NOMO-1 treated with DMSO at 0.1 percent for 48 hours (cell line): ENCODE measurements around the gene SGCA.

ENCODE experiments used
- DNase-seq: peaks from one replicate; lab custom pipeline; 2025; ENCODE audit not compliant: unreplicated experiment; lab: John Stamatoyannopoulos, UW

SGCA gene

DNA sequence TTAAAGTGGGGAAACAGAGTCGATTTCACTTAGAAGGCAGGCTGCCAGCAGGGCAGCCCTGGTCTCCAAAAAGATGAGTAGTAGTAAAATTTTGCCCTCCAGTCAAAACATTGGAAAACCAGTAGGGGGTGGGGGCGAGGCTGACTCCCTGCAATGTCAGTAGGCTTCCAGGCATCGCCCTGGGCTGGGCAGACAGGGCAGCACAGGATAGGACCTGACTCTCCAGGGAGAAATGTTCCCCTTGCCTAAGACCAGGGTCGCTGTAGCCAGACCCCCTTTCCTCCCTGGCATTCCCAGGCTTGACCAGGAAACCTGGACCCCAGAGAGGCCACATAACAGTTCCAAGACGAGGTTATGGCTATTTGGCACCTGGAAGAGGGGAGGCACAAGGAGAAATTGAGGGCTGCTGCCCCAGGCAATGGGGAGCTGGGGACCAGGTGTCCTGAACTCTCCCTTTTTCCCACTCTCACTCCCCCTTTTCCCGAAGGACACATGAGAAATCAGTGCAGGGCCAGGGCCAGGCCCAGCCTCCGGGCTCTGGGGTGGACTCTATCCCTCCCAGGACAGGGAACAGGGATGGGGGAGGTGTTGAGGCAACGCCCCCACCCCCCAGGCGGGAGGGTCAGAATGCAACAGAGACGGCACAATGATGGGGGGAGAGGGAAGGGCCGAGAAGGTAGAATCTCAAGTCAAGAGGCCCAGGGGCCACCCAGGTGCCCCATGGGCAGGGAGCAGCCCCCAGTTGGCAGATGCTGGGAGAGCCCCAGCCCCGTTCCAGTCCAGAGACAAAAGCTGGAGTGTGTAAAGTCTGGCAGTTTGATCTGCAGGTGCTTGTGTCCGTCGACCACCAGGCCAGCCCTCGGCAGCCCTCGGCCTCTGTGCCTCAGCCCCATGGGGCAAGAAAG, 31.3 kb upstream of the SGCA start:
- no peak for DNase-seq

- DNase-seq = no peak
Observed at GRCh38 chr17:50135316-50136095, 30.3 kb upstream of the SGCA start.

GRCh38 chr17:50136096-50136687, 29.6 kb upstream of the SGCA start:
- DNase-seq = no peak

DNA sequence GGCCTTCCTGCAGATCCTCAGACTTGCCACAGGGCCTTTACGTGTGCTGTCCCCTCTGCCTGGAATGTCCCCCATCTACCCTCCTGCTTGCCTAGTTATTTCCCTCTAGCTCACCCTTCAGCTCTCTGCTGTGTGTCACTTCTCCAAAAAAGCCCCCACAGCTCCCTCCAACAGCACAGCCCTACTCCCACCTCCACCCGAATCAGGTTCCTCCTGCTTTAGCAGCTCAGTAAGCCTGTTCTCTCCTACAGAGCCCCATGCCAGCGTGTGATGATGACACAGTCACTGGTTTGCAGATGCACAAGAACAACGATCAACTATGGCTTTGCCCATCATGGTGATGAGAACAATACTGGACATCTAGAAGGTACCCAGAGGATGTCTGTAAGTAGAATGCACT, 28.8 kb upstream of the SGCA start:
- DNase-seq = no peak

DNA sequence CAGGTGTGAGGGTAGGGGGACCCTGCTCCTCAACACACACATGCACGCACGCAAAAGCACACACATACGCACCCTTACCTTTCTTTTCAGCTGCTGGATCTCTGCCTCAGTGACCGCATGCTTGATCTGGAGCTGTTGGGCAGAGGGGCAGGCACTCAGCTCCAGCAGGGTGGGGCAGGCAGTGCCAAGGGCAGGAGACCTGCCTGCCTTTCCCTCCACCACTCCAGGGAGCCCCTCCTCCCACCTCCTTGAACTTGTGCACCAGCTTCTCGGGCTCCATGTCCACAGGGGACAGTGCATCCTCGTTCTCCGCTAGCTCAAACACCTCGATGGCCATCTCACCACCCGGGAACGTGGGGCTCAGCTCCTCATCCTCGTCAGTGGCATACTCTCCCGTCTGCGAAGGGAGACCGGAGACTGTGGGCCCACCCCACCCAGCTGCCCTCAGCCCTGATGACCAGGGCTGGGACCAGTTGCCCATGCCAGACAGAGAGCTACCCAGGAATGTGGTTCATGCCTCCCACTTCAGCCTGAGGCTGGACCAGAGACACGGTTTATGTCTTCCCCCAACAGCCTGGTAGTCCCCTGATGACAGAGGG, 26.5 kb upstream of the SGCA start:
- DNase-seq = no peak

DNA sequence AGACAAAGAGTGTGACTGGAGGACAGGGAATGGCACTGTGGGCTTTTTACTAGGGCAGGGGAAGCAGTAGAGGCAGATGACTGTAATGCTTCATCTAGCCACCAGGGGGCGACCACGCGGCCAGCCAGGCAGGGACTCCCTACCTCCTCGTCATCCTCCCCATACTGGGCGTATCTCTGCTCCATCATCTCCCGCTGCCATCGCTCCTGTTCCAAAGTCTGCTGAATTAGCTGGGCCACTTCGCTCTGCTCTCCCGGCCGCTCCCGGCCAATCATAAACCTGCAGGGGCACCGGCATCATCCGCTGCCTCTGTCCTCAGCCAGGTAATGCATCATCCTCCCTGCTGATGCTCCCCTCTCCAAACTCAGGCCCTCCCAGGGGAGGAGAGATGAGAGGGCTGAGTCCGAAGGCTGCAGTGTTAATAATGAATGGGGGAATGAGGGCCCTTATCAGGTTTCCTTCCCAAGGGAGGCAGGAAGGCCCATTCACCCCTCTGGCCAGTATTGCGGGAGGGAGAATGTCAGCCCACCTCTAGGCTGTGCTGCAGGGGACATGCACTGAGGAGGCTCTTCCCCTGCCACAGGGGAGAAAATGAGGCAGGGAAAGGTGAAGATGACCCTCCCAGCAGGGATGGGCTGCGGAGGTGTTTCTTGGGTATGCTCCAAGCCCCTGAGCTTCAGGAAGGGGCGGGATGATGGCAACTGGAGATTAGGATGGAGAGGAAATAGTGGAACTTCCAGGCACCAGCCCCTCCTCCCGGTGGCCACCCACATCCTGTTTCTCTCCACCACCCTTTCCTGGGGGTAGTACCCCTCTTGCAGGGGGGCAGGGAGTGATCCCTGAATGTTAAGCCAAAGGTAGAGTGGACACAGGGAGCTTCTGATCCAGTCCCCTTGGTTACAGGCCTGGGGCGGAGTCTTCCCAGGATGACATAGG, 25.6 kb upstream of the SGCA start:
- peak; percentile 69 for DNase-seq

DNA sequence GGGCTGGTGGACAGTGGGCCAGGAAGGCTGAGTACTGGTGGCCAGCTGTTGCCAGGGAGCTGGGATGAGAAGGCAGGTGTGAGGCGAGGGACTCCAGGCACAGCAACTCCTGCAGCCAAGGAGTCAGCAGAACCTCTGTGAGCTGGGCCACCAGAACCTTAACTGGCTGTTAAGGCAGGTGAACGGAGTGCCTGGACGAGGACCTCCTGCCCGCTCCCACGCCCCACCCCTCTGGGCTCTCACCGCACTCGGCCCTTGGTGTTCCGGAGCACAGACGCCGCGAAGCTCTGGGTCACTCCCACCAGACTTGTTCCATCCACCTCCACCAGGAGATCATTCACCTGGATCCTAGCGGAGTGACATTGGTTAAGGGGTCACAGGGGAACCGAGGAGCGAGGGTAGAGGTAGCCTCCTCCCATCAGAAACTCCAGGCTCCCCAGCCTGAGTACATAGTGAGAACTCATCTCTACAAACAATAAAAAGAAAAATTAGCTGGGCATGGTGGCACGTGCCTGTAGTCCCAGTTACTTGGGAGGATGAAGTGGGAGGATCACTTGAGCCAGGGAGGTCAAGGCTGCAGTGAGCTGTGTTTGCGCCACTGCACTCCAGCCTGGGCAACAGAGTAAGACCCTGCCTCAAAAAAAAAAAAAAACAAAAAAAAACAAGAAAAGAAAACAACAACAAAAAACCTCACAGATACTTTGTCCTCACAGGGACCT, 24.6 kb upstream of the SGCA start:
- DNase-seq = no peak

DNA sequence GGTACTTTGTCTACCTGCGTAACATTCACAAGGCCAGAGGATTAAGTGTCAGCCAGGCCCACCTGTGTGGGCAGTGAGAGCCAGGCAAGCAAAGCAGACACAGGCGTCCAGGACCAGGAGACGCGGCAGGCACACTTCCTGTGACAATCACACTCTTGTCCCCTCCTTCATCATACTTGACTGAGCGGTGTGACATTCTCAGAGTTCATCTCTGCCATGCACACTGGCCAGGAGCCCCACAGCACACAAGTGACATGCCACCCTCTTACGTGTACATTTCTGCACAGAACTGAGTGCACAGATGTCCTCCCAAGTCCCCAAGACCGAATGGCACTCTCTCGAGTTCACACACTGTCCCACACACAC, 24.1 kb upstream of the SGCA start:
- no peak for DNase-seq

DNA sequence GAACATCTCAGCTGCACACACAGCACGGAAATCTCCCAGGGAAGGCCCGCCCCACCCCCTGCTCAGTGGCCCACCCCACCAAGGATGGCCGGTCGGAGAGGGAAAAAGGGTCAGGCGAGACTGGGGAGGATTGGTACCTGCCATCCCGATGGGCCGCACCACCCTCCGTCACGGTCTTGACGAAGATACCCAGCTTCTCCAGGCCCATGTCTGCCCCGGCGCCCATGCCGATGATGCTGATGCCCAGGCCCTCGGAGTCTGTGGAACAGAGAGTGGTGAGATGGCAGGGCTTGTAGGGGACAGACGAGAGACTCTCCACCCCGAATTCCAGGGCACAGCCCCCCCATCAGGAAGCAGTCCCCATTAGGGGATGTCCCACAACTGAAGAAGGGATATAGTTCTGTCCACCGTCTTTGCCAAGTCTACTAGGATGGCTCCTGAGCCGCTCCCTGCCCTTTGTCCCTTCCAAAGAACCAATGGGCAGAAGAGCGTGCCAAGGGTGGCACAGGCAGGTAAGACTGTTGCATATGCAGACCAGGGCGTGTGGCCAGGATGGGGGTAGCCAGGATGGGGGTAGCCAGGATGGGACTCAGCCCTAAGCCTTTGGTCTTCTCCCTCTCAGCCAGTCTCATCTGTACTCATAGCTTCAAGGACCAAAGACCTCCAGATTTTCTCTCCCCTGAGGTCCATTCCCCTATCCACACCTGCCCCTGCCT, 22.2 kb upstream of the SGCA start:
- DNase-seq = no peak

- no peak for DNase-seq
Observed at GRCh38 chr17:50144355-50144754, 21.4 kb upstream of the SGCA start.

- no peak for DNase-seq
Observed at GRCh38 chr17:50144845-50145531, 20.8 kb upstream of the SGCA start.

DNA sequence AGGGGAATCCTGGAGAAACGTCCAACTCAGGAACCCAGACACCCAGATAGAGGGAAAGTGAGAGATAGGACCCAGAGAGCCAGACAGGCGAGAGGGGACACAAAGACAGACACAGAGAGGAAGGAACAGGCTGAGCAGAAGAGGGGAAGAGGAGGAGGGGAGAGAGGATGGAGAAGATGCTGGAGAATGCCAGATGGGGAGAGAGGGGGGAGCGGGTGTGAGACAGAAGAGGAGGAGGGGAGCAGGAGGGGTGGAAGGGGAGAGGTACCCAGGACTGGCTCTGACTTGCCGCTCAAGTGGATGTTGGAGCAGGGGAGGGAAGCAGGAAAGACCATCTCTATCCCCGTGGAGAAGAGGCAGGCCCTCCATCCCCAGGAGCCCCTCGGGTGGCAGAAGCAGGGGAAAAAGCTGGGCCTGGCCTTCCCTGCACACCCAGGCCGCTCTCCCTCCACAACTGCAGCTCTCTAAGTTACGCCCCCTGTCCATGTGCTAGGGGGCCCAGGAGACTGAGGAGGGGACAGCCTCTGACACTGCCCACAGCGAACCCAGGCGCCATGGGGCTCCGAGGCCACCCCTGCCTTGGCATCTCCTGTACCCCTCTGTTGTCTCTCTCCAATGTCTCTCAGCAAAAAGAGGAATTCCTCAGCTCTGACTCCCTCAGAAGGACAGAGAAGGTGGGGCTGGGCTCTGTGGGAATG, 20.1 kb upstream of the SGCA start:
- DNase-seq = no peak

DNA sequence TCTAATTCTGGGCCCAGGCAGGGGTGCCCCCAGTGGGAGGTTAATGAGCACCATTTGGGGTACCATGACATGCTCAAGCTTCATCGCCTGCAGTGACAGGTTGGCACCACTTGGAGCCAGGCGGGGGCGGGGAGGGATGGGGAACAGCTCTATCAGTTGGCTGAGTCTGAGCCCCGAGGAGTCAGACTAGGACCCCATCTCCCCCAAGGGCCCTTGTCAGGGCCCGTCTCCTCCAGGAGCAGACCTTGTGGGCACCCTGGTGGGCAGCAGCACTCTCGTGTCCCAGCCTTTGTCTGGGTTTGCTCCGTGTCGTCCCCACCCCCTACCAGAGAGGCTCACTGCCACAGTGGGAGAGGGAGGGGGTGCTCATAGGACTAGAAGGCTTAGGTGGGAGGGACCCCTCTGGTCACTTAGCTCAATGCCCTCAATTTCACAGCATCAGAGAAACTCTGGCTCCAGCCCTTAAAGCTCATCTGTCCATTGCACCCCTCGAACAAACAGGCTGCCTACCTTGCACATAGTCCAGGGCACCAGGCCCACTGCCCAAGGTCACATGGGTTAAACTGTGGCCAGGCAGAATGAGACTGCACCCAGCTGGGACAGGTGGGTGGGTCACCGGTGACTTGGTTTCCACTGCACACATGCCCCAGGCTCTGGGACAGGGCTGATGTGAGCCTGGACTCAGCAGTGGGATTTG, 19.4 kb upstream of the SGCA start:
- DNase-seq = no peak

DNA sequence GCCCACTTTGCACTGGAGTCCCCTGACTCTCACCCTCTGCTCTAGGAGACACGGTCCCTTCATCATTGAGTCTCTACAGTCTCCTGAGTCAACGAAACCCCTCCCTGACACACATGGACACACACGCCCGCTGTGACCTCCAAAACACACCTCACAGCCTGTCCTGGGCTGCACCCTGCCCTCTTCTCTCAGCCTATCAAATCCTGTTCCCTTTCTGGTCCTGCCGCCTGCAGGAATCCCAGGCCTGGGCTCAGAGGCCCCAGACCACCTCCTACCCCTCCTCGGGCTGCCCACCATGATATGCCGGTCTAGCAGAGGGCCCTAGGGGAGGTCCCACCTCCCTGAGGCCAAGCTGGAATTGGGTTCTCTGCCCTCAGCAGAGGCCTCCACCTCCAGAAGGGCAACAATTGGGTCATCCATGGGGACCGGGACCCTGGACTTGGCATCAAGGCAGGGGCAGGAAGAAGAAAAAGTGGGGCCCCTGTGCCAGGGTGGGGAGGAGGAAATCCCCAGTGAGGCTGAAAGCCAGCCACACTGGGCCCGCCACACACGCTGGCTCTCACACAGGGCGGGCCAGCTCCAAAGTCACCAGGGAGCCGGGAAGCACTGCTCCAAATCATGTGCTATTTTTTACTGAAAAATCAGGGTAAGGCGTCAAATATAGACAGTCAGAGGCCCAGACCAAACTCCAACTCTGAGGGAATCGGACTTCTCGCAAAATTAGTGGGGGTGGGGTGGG, 18.7 kb upstream of the SGCA start:
- no peak for DNase-seq

GRCh38 chr17:50147841-50148225, 18.0 kb upstream of the SGCA start:
- no peak for DNase-seq

DNA sequence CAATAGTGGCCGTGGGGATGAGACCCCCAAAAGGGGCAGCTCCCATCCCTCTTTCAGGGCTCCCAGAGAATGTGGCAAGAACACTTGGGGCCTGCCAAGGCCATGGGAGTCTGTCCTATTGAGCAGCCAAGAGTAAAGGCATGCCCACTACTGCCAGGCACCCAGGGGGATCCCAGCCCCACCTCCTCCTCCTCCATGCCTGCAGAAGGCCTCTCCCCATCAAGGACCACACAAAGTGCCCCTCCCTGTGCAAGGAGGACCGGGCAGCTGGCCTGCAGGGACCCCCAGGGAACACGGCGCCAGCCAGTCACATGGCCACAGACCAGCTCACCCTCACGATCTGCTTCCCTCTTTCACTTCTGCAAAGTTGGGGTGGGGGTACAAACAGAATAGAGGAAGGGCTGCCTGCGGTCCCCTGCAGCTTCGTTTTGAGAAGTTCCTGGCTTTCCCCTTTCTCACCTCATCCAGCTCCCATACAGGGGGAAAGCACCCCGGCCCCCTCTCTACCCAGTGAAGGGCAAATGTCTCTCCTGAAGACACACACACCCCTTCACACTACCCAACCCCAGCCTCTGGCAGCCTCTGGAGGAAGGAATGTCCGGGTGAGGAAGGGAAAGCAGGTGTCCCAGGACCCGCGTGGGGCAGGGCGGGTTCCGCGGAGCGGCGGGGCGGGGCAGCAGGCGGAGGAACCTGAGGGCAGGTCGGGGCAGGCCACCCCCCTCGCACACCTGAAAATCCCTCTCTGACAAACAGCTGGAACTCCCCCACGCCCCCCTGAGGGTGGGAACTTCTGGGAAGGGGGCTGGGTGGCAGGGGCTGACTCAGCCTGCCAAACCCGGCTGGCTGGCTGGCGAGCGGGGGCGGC, 17.3 kb upstream of the SGCA start:
- peak; percentile 94 for DNase-seq
